SK-N-MC (cell line): Measurements from ENCODE around the gene SCYGR4.

Experiments used
- EZH2 ChIP-seq: fragments of 200-600 bp; sonication (generic); IDR thresholded peaks from one replicate; pipeline ENCODE4 v1.6.1; 2017; ENCODE audit warnings: antibody characterized with exemption
- POLR2AphosphoS5 ChIP-seq: IDR thresholded peaks from 2 replicates; pipeline ENCODE4 v1.6.1; 2012; ENCODE audit warnings: mild to moderate bottlenecking, low read depth, low read length, borderline replicate concordance

- no peak for TF ChIP-seq EZH2
- no peak for TF ChIP-seq POLR2AphosphoS5
Observed at GRCh38 chr2:227615181-227615580, 2.1 kb upstream of the SCYGR4 start.
